Testis (tissue), 3 donors: ENCODE measurements around the gene THPO. TPM values are rescaled to one million over a fixed set of nuclear protein-coding genes. Genes with fewer than 3 reads are reported as not detected.
A peak's percentile ranks its signal among the peaks of the same experiment; 100 is the strongest.

Source experiments
- DNase-seq: peaks from one replicate; pipeline ENCODE4 v3.0.0-alpha.2; 2019
- H3K27ac ChIP-seq, 2 donors: fragments of 200-600 bp; sonication (generic); one replicate each; pipeline ENCODE4 v1.5.1; 2019
- H3K27me3 ChIP-seq: fragments of 200-600 bp; sonication (generic); one replicate; pipeline ENCODE4 v1.5.1; 2019
- H3K36me3 ChIP-seq: fragments of 200-600 bp; sonication (generic); one replicate; pipeline ENCODE4 v1.5.1; 2017; ENCODE audit warnings: low read depth; ENCODE audit errors: missing control alignments
- H3K4me1 ChIP-seq: fragments of 200-600 bp; sonication (generic); one replicate; pipeline ENCODE4 v1.5.1; 2019
- H3K4me3 ChIP-seq, 2 donors: fragments of 200-600 bp; sonication (generic); one replicate each; pipeline ENCODE4 v1.5.1; 2017 to 2019
- H3K9me3 ChIP-seq: fragments of 200-600 bp; sonication (generic); one replicate; pipeline ENCODE4 v1.5.1; 2017
- CTCF ChIP-seq, 3 experiments: fragments of 450-650 bp in 2 of 3; fragments of 200-600 bp in 1 of 3; sonication (generic) in 1 of 3; IDR thresholded peaks; one replicate each; pipeline ENCODE4 v1.5.1; 2016 to 2019; ENCODE audit warnings: antibody characterized with exemption in 3 of 3, mild to moderate bottlenecking in 2 of 3, moderate library complexity in 1 of 3
- POLR2A ChIP-seq: fragments of 450-650 bp; IDR thresholded peaks from one replicate; pipeline ENCODE4 v1.6.1; 2017; ENCODE audit warnings: antibody characterized with exemption, mild to moderate bottlenecking, moderate library complexity
- WGBS, 2 donors: methylation state at CpG; one replicate each; pipeline ENCODE4 v1.1.5; 2018; 5-methylcytosine and 5-hydroxymethylcytosine counted together
- intact Hi-C: fragments of 100-400 bp; cut with DNase I; formaldehyde crosslinking; loops from one replicate; pipeline ENCODE4 v1.15.1; 2023; ENCODE audit warnings: low total_unique reads
- polyA plus RNA-seq: library from polyadenylated mRNA; stranded (reverse); fragments of 350-450 nt; fragmentation: Illumina TruSeq; extraction: RNeasy Lipid Tissue Mini Kit (QIAGEN cat#74804); gene quantifications from one replicate; pipeline ENCODE4 v1.2.3, GENCODE V29; 2014; ENCODE audit warnings: low read depth, low replicate concordance; ENCODE audit not compliant: insufficient read depth
- total RNA-seq, 2 donors: library from RNA; depleted of rRNA; stranded (reverse); fragments of >200 nt; gene quantifications; one replicate each; pipeline ENCODE4 v1.2.3, GENCODE V29; 2016

Gene THPO
- total and polyA plus RNA-seq, 3 donors from 2014 or later = 0.71 to 7.6 (median 0.93) TPM

GRCh38 chr3:184357248-184358123 is 20.5 kb downstream of the THPO start:
- H3K27me3 ChIP-seq = no peaks in the 10 kb centered on the region
- no peak overlapping the region for H3K4me3 ChIP-seq
- peaks cover 53% of the 10 kb centered on the region for H3K4me1 ChIP-seq
- intact Hi-C loops = no loop called here
- no peak overlapping the region for H3K27ac ChIP-seq
- H3K36me3 ChIP-seq = no peaks in the 10 kb centered on the region
- WGBS, 2 donors = 76 to 90% methylated on average over 14 to 24 of the region's 24 CpGs
- H3K9me3 ChIP-seq = no peaks in the 10 kb centered on the region
- TF ChIP-seq POLR2A = no peak
- no peak for TF ChIP-seq CTCF (IDR thresholded peaks at IDR 0.05)
- no peak for DNase-seq

- no peaks in the 10 kb centered on the region for H3K27me3 ChIP-seq
- WGBS, 2 donors = 64 to 80% methylated on average over 18 of the region's 18 CpGs
- H3K36me3 ChIP-seq = no peaks in the 10 kb centered on the region
- H3K27ac ChIP-seq = peak overlapping the region in 1 of 2 donors; percentile 8
- no peak overlapping the region for H3K4me3 ChIP-seq
- intact Hi-C loops = no loop called here
- H3K9me3 ChIP-seq = no peaks in the 10 kb centered on the region
- peaks cover 66% of the 10 kb centered on the region for H3K4me1 ChIP-seq
- DNase-seq = no peak
- TF ChIP-seq POLR2A (no peak), CTCF (IDR thresholded peaks at IDR 0.05) (no peak)
These were observed 22.6 kb downstream of the THPO start for GRCh38 chr3:184355261-184356040.

GRCh38 chr3:184354754-184355153 is 23.3 kb downstream of the THPO start:
- peaks cover 66% of the 10 kb centered on the region for H3K4me1 ChIP-seq
- H3K9me3 ChIP-seq = no peaks in the 10 kb centered on the region
- no peak overlapping the region for H3K4me3 ChIP-seq
- intact Hi-C loops = no loop called here
- H3K27ac ChIP-seq = peak overlapping the region in 1 of 2 donors; percentile 8
- H3K36me3 ChIP-seq = no peaks in the 10 kb centered on the region
- TF ChIP-seq POLR2A = no peak
- no peak for TF ChIP-seq CTCF (IDR thresholded peaks at IDR 0.05)
- DNase-seq = no peak
- WGBS, 2 donors = 81 to 89% methylated on average over 7 to 8 of the region's 8 CpGs
- no peaks in the 10 kb centered on the region for H3K27me3 ChIP-seq

- Histone ChIP-seq H3K4me1 (peaks cover 66% of the 10 kb centered on the region), H3K27me3 (no peaks in the 10 kb centered on the region), H3K4me3 (no peak overlapping the region), H3K27ac (no peak overlapping the region), H3K36me3 (no peaks in the 10 kb centered on the region), H3K9me3 (no peaks in the 10 kb centered on the region)
- intact Hi-C loops = no loop called here
- TF ChIP-seq CTCF (IDR thresholded peaks at IDR 0.05) (peak in 2 of 3 experiments; percentile 43 to 64), POLR2A (no peak)
- DNase-seq = peak; percentile 70
- 73 to 100% methylated on average over 3 to 18 of the region's 18 CpGs for WGBS, 2 donors
These were observed 23.8 kb downstream of the THPO start for GRCh38 chr3:184354121-184354728.
